Aorta (tissue), 5 donors: ENCODE results near the gene SLC9C2. TPM values are rescaled to one million over a fixed set of nuclear protein-coding genes. Genes with fewer than 3 reads are reported as not detected.

Source experiments
- ATAC-seq: fragments of 200-7000 bp; cut with Tn5 transposase; one replicate; pipeline ENCODE4 v1.9.1; 2022; ENCODE audit warnings: moderate library complexity; ENCODE audit not compliant: low FRiP score
- DNase-seq, 2 donors: peaks; one replicate each; pipeline ENCODE4 v3.0.0-alpha.2; 2020
- H3K27ac ChIP-seq, 2 donors: one replicate each; pipeline ENCODE4 v1.5.1; 2013; ENCODE audit warnings: low read length in 2 of 2, mild to moderate bottlenecking in 2 of 2, moderate library complexity in 2 of 2, control low read depth in 1 of 2, inconsistent platforms in 1 of 2, low read depth in 1 of 2
- H3K27me3 ChIP-seq, 2 donors: one replicate each; pipeline ENCODE4 v1.6.1; 2013; ENCODE audit warnings: control low read depth in 1 of 2, low read length in 1 of 2, mild to moderate bottlenecking in 1 of 2, moderate library complexity in 1 of 2; ENCODE audit not compliant: insufficient read depth in 2 of 2, control insufficient read depth in 1 of 2
- H3K36me3 ChIP-seq, 2 donors: one replicate each; pipeline ENCODE4 v1.6.1; 2013; ENCODE audit warnings: control low read depth in 1 of 2, low read length in 1 of 2, mild to moderate bottlenecking in 1 of 2; ENCODE audit not compliant: insufficient read depth in 2 of 2, control insufficient read depth in 1 of 2
- H3K4me1 ChIP-seq, 2 donors: one replicate each; pipeline ENCODE4 v1.6.1; 2013; ENCODE audit warnings: low read length in 2 of 2, control low read depth in 1 of 2, mild to moderate bottlenecking in 1 of 2, moderate library complexity in 1 of 2; ENCODE audit not compliant: insufficient read depth in 2 of 2, control insufficient read depth in 1 of 2
- H3K4me3 ChIP-seq, 2 donors: one replicate each; pipeline ENCODE4 v1.5.1; 2013; ENCODE audit warnings: low read length in 2 of 2, control low read depth in 1 of 2, mild to moderate bottlenecking in 1 of 2
- H3K9me3 ChIP-seq: one replicate; pipeline ENCODE4 v1.6.1; 2013; ENCODE audit warnings: mild to moderate bottlenecking, low read length; ENCODE audit not compliant: control insufficient read depth
- WGBS, 2 donors: extraction: QIAGEN DNeasy Blood & Tissue Kit; methylation state at CpG; one replicate each; pipeline ENCODE4 v1.1.7; 2013; 5-methylcytosine and 5-hydroxymethylcytosine counted together
- intact Hi-C, 2 donors: fragments of 100-400 bp; cut with DNase I; formaldehyde crosslinking; loops; one replicate each; pipeline versions ENCODE4 v1.14.2 to v1.15.0; 2022
- polyA plus RNA-seq, 2 donors: library from polyadenylated mRNA; stranded (reverse); fragments of 200-250 nt; gene quantifications; one replicate each; pipeline ENCODE4 v1.2.3, GENCODE V29; 2013
- total RNA-seq, 2 donors: library from RNA; stranded (reverse); fragmentation: NEBNext Ultra II Directional; extraction: Animal tissue kit (Norgen Biotek cat#: 25700); gene quantifications; one replicate each; pipeline ENCODE4 v1.2.1, GENCODE V29; 2021
- donor health status: healthy with polysubstance abuse.
- donor health status: Bipolar disorder and iron deficiency.
- donor health status: DM: no; HTN: no; CAD: no.
- donor health status: DM: no; HTN: no; CAD: no.
- donor health status: DM: yes; HTN: yes; CAD: no.

The SLC9C2 gene
- total and polyA plus RNA-seq, 4 donors = not detected

GRCh38 chr1:173509797-173510196 lies 93.1 kb downstream of the SLC9C2 start:
- H3K9me3 ChIP-seq = no peaks in the 10 kb centered on the region
- ATAC-seq (no peak), DNase-seq (no peak)
- intact Hi-C loops = no loop called here
- H3K27ac ChIP-seq = no peak overlapping the region
- H3K4me1 ChIP-seq = no peaks in the 10 kb centered on the region
- H3K27me3 ChIP-seq = no peaks in the 10 kb centered on the region
- no peaks in the 10 kb centered on the region for H3K36me3 ChIP-seq
- H3K4me3 ChIP-seq = no peak overlapping the region
- WGBS, 2 donors = 33 to 49% methylated on average over 1 of the region's 1 CpG

- 59 to 72% methylated on average over 2 of the region's 2 CpGs for WGBS, 2 donors
These were observed 94.3 kb downstream of the SLC9C2 start for GRCh38 chr1:173508541-173508940.

GRCh38 chr1:173507847-173508209 lies 95.0 kb downstream of the SLC9C2 start:
- intact Hi-C loops = no loop called here
- no peaks in the 10 kb centered on the region for H3K4me1 ChIP-seq
- no peak overlapping the region for H3K27ac ChIP-seq
- WGBS, 2 donors = 46 to 56% methylated on average over 3 of the region's 3 CpGs
- peaks cover 0 to 1% of the 10 kb centered on the region in 2 donors for H3K27me3 ChIP-seq
- DNase-seq = no peak
- no peak for ATAC-seq
- H3K9me3 ChIP-seq = no peaks in the 10 kb centered on the region
- H3K4me3 ChIP-seq = no peak overlapping the region
- H3K36me3 ChIP-seq = no peaks in the 10 kb centered on the region

More at GRCh38 chr1:173508541-173508940, 94.3 kb downstream of the SLC9C2 start:
- H3K27me3 ChIP-seq = peaks cover 0 to 1% of the 10 kb centered on the region in 2 donors
- H3K4me1 ChIP-seq = no peaks in the 10 kb centered on the region
- no peak overlapping the region for H3K4me3 ChIP-seq
- no peak for DNase-seq
- no peaks in the 10 kb centered on the region for H3K36me3 ChIP-seq
- no peaks in the 10 kb centered on the region for H3K9me3 ChIP-seq
- intact Hi-C loops = no loop called here
- no peak for ATAC-seq
- no peak overlapping the region for H3K27ac ChIP-seq

DNA sequence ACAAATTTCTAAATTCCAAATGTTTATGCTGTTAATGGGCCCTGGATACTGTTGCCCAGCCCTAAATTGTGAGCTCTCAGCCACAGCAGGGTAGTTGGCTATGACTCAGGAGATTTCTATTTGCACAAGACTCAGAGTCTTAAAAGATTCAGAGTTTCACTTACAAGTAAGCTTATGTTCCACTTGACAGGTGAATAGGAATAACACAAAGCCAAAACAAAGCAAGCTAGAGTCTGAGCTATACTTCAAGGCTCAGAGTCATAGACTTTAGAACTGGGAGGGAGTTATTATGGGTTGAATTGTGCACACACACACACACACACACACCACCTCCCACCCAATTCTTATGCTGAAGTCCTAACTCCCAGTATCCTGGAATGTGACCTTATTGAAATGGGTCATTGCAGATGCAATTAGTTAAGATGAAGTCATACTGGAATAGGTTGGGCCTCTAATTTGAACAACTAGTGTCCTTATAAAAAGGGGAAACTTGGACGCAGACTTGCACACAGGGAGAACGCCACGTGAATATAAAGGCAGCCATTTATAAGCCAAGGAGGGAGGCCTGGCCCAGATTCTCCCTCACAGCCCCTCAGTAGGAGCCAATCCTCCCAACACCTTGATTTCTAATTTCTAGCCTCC lies 95.5 kb downstream of the SLC9C2 start:
- H3K27me3 ChIP-seq = peaks cover 0 to 1% of the 10 kb centered on the region in 2 donors
- intact Hi-C loops = no loop called here
- 41 to 45% methylated on average over 3 of the region's 3 CpGs for WGBS, 2 donors
- no peaks in the 10 kb centered on the region for H3K9me3 ChIP-seq
- no peak for ATAC-seq
- no peak for DNase-seq
- no peak overlapping the region for H3K27ac ChIP-seq
- H3K36me3 ChIP-seq = no peaks in the 10 kb centered on the region
- no peaks in the 10 kb centered on the region for H3K4me1 ChIP-seq
- no peak overlapping the region for H3K4me3 ChIP-seq

DNA sequence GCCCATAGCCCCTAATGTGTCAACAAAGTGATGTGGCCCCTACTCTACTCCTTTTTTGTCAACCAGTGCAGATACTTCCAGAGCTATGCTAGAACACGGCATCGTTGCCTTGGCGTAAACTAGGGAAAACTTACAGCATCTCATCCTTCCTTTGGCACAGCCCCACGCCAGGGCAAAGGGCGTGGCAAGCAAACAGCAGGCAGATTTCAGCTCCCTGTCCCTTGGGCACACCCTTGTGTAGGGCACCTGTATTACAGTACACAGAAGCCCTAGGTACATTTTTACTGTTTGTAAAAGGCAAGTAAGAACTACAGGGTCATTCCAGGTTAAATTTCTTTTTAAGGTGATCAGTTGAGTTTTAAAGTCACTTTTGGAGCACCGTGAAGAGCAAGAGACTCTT lies 96.4 kb downstream of the SLC9C2 start:
- no peaks in the 10 kb centered on the region for H3K4me1 ChIP-seq
- no peak overlapping the region for H3K27ac ChIP-seq
- H3K36me3 ChIP-seq = no peaks in the 10 kb centered on the region
- no peak for ATAC-seq
- DNase-seq = no peak
- H3K4me3 ChIP-seq = no peak overlapping the region
- intact Hi-C loops = no loop called here
- 85 to 86% methylated on average over 6 of the region's 6 CpGs for WGBS, 2 donors
- H3K9me3 ChIP-seq = no peaks in the 10 kb centered on the region
- peaks cover 0 to 1% of the 10 kb centered on the region in 2 donors for H3K27me3 ChIP-seq

GRCh38 chr1:173505391-173505790 lies 97.5 kb downstream of the SLC9C2 start:
- no peaks in the 10 kb centered on the region for H3K36me3 ChIP-seq
- H3K4me1 ChIP-seq = no peaks in the 10 kb centered on the region
- ATAC-seq (no peak), DNase-seq (no peak)
- no peak overlapping the region for H3K27ac ChIP-seq
- H3K9me3 ChIP-seq = no peaks in the 10 kb centered on the region
- intact Hi-C loops = no loop called here
- H3K27me3 ChIP-seq = peaks cover 0 to 1% of the 10 kb centered on the region in 2 donors
- no peak overlapping the region for H3K4me3 ChIP-seq

- Histone ChIP-seq H3K4me1 (no peaks in the 10 kb centered on the region), H3K9me3 (no peaks in the 10 kb centered on the region), H3K27ac (no peak overlapping the region), H3K36me3 (no peaks in the 10 kb centered on the region), H3K4me3 (no peak overlapping the region), H3K27me3 (peaks cover 0 to 1% of the 10 kb centered on the region in 2 donors)
- ATAC-seq (no peak), DNase-seq (no peak)
- intact Hi-C loops = no loop called here
- WGBS, 2 donors = 83 to 85% methylated on average over 4 of the region's 4 CpGs
These were observed 98.6 kb downstream of the SLC9C2 start for GRCh38 chr1:173504268-173504667.

DNA sequence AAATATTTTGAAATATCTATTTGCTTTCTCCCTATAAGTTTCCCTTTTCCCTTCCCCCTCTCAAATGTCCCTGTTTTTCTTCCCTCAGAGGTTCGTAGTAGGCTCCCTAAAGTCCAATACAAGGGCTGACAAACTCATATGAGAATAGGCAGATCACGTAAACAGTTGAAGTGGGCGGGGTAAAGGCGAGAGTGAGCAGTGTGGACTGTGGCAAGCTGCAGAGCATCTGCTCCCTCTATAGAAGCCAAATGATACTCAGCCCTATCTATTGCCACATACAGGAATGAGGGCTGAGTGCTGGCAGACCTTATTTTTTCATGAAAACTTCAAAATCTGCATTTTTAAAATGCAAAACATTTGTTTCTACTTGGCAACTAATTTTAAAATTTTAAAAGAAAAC lies 99.5 kb downstream of the SLC9C2 start:
- peaks cover 0 to 1% of the 10 kb centered on the region in 2 donors for H3K27me3 ChIP-seq
- H3K36me3 ChIP-seq = no peaks in the 10 kb centered on the region
- H3K27ac ChIP-seq = no peak overlapping the region
- H3K9me3 ChIP-seq = no peaks in the 10 kb centered on the region
- intact Hi-C loops = no loop called here
- DNase-seq (no peak), ATAC-seq (no peak)
- WGBS, 2 donors = 29 to 31% methylated on average over 4 of the region's 4 CpGs
- no peak overlapping the region for H3K4me3 ChIP-seq
- H3K4me1 ChIP-seq = no peaks in the 10 kb centered on the region

DNA sequence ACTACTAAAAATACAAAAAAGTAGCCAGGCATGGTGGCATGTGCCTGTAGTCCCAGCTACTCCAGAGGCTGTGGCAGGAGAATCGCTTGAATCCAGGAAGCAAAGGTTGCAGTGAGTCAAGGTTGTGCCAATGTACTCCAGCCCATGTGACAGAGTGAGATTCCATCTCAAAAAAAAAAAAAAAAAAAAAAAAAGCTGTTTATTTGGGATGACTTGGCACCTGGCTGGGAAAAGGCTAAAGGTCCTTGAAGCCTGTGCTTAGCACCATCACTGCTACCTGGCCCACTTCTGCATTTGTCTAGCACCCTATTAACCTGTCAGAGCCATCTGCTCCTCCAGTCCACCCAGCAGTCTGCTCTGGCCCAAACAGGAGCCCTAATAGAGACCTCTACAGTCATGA lies 100.8 kb downstream of the SLC9C2 start:
- 90 to 100% methylated on average over 1 of the region's 1 CpG for WGBS, 2 donors
- H3K4me3 ChIP-seq = no peak overlapping the region
- no peak for ATAC-seq
- no peak for DNase-seq
- intact Hi-C loops = no loop called here
- H3K36me3 ChIP-seq = no peaks in the 10 kb centered on the region
- H3K4me1 ChIP-seq = no peaks in the 10 kb centered on the region
- peaks cover 0 to 1% of the 10 kb centered on the region in 2 donors for H3K27me3 ChIP-seq
- H3K9me3 ChIP-seq = no peaks in the 10 kb centered on the region
- H3K27ac ChIP-seq = no peak overlapping the region
